CD14-positive monocyte (primary cell): Measurements from ENCODE around the gene NPR3. TPM values are rescaled to one million over a fixed set of nuclear protein-coding genes. Genes with fewer than 3 reads are reported as not detected.

Source experiments
- DNase-seq, 3 donors: peaks; one replicate each; pipeline ENCODE4 v3.0.0-alpha.2; 2011 to 2022
- H2AFZ ChIP-seq: 2 replicates; pipeline ENCODE4 v1.6.0; 2012; ENCODE audit warnings: mild to moderate bottlenecking, low read depth, low read length, inconsistent platforms; ENCODE audit not compliant: insufficient read depth, poor library complexity, severe bottlenecking
- H3K27ac ChIP-seq, 2 donors: 1 replicate in 1 of 2; 2 replicates in 1 of 2; pipeline ENCODE4 v1.5.1; 2012 to 2013; ENCODE audit warnings: low read length in 2 of 2, control low read depth in 1 of 2, inconsistent platforms in 1 of 2, low read depth in 1 of 2, mild to moderate bottlenecking in 1 of 2
- H3K27me3 ChIP-seq, 2 donors: one replicate each; pipeline versions ENCODE4 v1.6.0 to v1.6.1; 2011 to 2013; ENCODE audit warnings: low read length in 2 of 2; ENCODE audit not compliant: control insufficient read depth in 2 of 2, insufficient read depth in 2 of 2
- H3K36me3 ChIP-seq, 2 donors: replicated peaks in 1 of 2; 1 replicate in 1 of 2; 2 replicates in 1 of 2; pipeline versions ENCODE4 v1.5.1 to v1.6.1; 2012 to 2013; ENCODE audit warnings: low read length in 2 of 2, control low read depth in 1 of 2, inconsistent platforms in 1 of 2, mild to moderate bottlenecking in 1 of 2; ENCODE audit not compliant: insufficient read depth in 2 of 2, control insufficient read depth in 1 of 2
- H3K4me1 ChIP-seq, 2 donors: 1 replicate in 1 of 2; 2 replicates in 1 of 2; pipeline versions ENCODE4 v1.5.1 to v1.6.1; 2012 to 2013; ENCODE audit warnings: low read length in 2 of 2, control low read depth in 1 of 2, inconsistent platforms in 1 of 2, mild to moderate bottlenecking in 1 of 2, moderate library complexity in 1 of 2; ENCODE audit not compliant: insufficient read depth in 2 of 2, control insufficient read depth in 1 of 2
- H3K4me2 ChIP-seq: replicated peaks from 2 replicates; pipeline ENCODE3; 2012; ENCODE audit warnings: low read length, moderate library complexity, mild to moderate bottlenecking; ENCODE audit not compliant: poor library complexity, severe bottlenecking; ENCODE audit errors: extremely low read depth
- H3K4me3 ChIP-seq, 3 experiments: fragments of 200-600 bp in 1 of 3; sonication (generic) in 1 of 3; replicated peaks in 1 of 3; 1 replicate in 2 of 3; 2 replicates in 1 of 3; pipeline ENCODE4 v1.5.1; 2011 to 2013; ENCODE audit warnings: low read length in 3 of 3, mild to moderate bottlenecking in 3 of 3, control low read depth in 2 of 3, low read depth in 2 of 3, inconsistent platforms in 1 of 3, moderate library complexity in 1 of 3
- H3K79me2 ChIP-seq: 2 replicates; pipeline ENCODE4 v1.6.0; 2012; ENCODE audit warnings: mild to moderate bottlenecking, control low read depth, inconsistent platforms, low read length, moderate library complexity; ENCODE audit not compliant: insufficient read depth
- H3K9ac ChIP-seq: 2 replicates; pipeline ENCODE4 v1.6.0; 2017; ENCODE audit warnings: low read length, mild to moderate bottlenecking; ENCODE audit not compliant: insufficient read depth, poor library complexity, severe bottlenecking
- H3K9me3 ChIP-seq, 2 donors: replicated peaks in 1 of 2; 1 replicate in 1 of 2; 2 replicates in 1 of 2; pipeline versions ENCODE4 v1.5.1 to v1.6.1; 2012 to 2013; ENCODE audit warnings: low read length in 2 of 2, control low read depth in 1 of 2; ENCODE audit not compliant: control insufficient read depth in 1 of 2, insufficient read depth in 1 of 2
- H4K20me1 ChIP-seq: 2 replicates; pipeline ENCODE4 v1.6.0; 2012; ENCODE audit warnings: mild to moderate bottlenecking, low read length, control low read depth, moderate library complexity; ENCODE audit not compliant: insufficient read depth
- H3K27ac Mint-ChIP-seq, 7 donors: one replicate each; pipeline ENCODE4 v1.8.0; 2020; ENCODE audit warnings: mild to moderate bottlenecking in 7 of 7, mixed read lengths in 7 of 7, moderate library complexity in 6 of 7, inconsistent platforms in 2 of 7
- H3K27me3 Mint-ChIP-seq, 3 donors: one replicate each; pipeline ENCODE4 v1.8.0; 2021 to 2022; ENCODE audit warnings: low read depth in 3 of 3, mild to moderate bottlenecking in 3 of 3, mixed read lengths in 3 of 3, moderate library complexity in 3 of 3, inconsistent platforms in 1 of 3
- H3K36me3 Mint-ChIP-seq, 2 donors: one replicate each; pipeline ENCODE4 v1.8.0; 2020; ENCODE audit warnings: mixed read lengths in 2 of 2, inconsistent platforms in 1 of 2, mild to moderate bottlenecking in 1 of 2
- H3K4me1 Mint-ChIP-seq: one replicate; pipeline ENCODE4 v1.8.0; 2020; ENCODE audit warnings: mild to moderate bottlenecking, mixed read lengths
- H3K4me3 Mint-ChIP-seq, 2 donors: one replicate each; pipeline ENCODE4 v1.8.0; 2020; ENCODE audit warnings: mild to moderate bottlenecking in 2 of 2, mixed read lengths in 2 of 2, moderate library complexity in 1 of 2
- H3K9me3 Mint-ChIP-seq, 7 donors: one replicate each; pipeline ENCODE4 v1.8.0; 2020 to 2022; ENCODE audit warnings: mixed read lengths in 7 of 7, mild to moderate bottlenecking in 6 of 7, moderate library complexity in 6 of 7, inconsistent platforms in 2 of 7
- WGBS: methylation state at CpG from one replicate; pipeline ENCODE4 v1.1.5; 2013; ENCODE audit warnings: missing lambda C conversion rate; ENCODE audit not compliant: insufficient coverage; 5-methylcytosine and 5-hydroxymethylcytosine counted together
- intact Hi-C, 2 donors: fragments of 100-400 bp; cut with micrococcal nuclease; formaldehyde crosslinking; loops; one replicate each; pipeline versions ENCODE4 v1.15.0 to v1.15.1; 2023
- polyA plus RNA-seq, 3 donors: library from polyadenylated mRNA; depleted of rRNA in 1 of 3; unstranded in 2 of 3; stranded (reverse) in 1 of 3; fragments of 300-500 nt in 2 of 3; fragments of >200 nt in 1 of 3; fragmentation: Illumina TruSeq in 2 of 3; gene quantifications; 1 replicate in 2 of 3; 2 replicates in 1 of 3; pipeline ENCODE4 v1.2.3, GENCODE V29; 2012 to 2021
- TF ChIP-seq, protein P1 (sequence below): fragments of 200-600 bp; IDR thresholded peaks from one replicate; pipeline ENCODE4 v1.8.0; 2022; ENCODE audit warnings: antibody characterized with exemption, mild to moderate bottlenecking

The NPR3 gene
- polyA plus RNA-seq, 3 donors: not detected

DNA sequence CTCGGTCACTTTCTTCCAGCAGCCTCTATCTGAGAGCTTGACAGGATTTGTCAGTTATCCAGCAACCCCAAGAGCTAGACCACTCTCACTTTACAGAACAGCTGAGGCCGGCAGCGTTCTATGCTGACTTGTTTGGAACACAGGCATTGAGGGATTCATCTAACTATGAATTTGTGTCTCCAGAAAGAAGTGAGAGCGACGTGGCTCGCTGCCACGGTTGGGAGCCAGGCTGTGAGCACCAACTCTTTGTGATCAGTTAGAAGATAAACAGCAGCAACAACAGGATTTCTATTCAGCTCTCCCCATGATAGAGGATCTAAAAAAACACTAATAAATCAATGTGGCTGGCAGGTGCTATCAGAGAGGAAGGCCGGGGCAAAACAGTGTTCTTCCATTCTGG, 58.6 kb downstream of the NPR3 start:
- Mint-ChIP-seq H3K36me3 (no peaks in the 10 kb centered on the region), H3K27ac (no peak overlapping the region), H3K9me3 (peaks cover 0 to 2% (median 0%) of the 10 kb centered on the region in 7 donors), H3K4me3 (no peak overlapping the region), H3K27me3 (peaks cover 0 to 9% (median 0%) of the 10 kb centered on the region in 3 donors), H3K4me1 (peaks cover 6% of the 10 kb centered on the region)
- TF ChIP-seq, protein P1, sequence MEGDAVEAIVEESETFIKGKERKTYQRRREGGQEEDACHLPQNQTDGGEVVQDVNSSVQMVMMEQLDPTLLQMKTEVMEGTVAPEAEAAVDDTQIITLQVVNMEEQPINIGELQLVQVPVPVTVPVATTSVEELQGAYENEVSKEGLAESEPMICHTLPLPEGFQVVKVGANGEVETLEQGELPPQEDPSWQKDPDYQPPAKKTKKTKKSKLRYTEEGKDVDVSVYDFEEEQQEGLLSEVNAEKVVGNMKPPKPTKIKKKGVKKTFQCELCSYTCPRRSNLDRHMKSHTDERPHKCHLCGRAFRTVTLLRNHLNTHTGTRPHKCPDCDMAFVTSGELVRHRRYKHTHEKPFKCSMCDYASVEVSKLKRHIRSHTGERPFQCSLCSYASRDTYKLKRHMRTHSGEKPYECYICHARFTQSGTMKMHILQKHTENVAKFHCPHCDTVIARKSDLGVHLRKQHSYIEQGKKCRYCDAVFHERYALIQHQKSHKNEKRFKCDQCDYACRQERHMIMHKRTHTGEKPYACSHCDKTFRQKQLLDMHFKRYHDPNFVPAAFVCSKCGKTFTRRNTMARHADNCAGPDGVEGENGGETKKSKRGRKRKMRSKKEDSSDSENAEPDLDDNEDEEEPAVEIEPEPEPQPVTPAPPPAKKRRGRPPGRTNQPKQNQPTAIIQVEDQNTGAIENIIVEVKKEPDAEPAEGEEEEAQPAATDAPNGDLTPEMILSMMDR: no peak
- H3K9me3 ChIP-seq: no peaks in the 10 kb centered on the region
- H3K4me2 ChIP-seq: no peak overlapping the region
- no peak overlapping the region for H3K4me3 ChIP-seq
- no peaks in the 10 kb centered on the region for H3K27me3 ChIP-seq
- no peaks in the 10 kb centered on the region for H3K36me3 ChIP-seq
- DNase-seq: no peak
- 100% methylated on average over 2 of the region's 8 CpGs for WGBS
- intact Hi-C loops: no loop called here
- no peaks in the 10 kb centered on the region for H4K20me1 ChIP-seq
- H2AFZ ChIP-seq: no peak overlapping the region
- no peaks in the 10 kb centered on the region for H3K79me2 ChIP-seq
- H3K4me1 ChIP-seq: no peaks in the 10 kb centered on the region
- H3K27ac ChIP-seq: no peak overlapping the region
- no peak overlapping the region for H3K9ac ChIP-seq

DNA sequence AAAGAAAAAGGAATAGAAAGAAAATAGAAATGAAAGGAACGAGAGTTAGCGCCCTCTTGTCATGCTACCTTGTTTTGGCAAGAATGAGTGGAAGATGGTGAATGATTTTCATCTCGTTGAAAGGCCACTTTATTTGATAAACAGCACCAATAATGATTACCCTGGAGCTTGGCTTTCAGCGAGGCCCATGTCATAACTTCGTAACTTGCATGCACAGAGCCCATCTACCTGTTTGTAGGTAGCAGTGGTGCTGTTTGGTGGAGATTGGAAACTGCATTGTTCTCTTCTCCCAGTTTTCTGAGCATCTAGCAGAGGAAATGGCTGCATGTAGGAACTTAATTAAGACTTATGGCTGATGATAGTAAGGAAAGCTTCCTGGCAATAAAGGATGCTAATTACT, 59.3 kb downstream of the NPR3 start:
- no peak overlapping the region for H3K27ac ChIP-seq
- H3K9me3 ChIP-seq: no peaks in the 10 kb centered on the region
- 100% methylated on average over 2 of the region's 5 CpGs for WGBS
- no peaks in the 10 kb centered on the region for H3K36me3 ChIP-seq
- no peak overlapping the region for H2AFZ ChIP-seq
- no peaks in the 10 kb centered on the region for H4K20me1 ChIP-seq
- Mint-ChIP-seq H3K27me3 (peaks cover 0 to 9% (median 0%) of the 10 kb centered on the region in 3 donors), H3K27ac (no peak overlapping the region), H3K9me3 (peaks cover 0 to 2% (median 0%) of the 10 kb centered on the region in 7 donors), H3K4me1 (peaks cover 6% of the 10 kb centered on the region), H3K36me3 (no peaks in the 10 kb centered on the region), H3K4me3 (no peak overlapping the region)
- H3K9ac ChIP-seq: no peak overlapping the region
- intact Hi-C loops: no loop called here
- TF ChIP-seq, protein P1: no peak
- no peak overlapping the region for H3K4me2 ChIP-seq
- H3K4me1 ChIP-seq: no peaks in the 10 kb centered on the region
- H3K27me3 ChIP-seq: no peaks in the 10 kb centered on the region
- DNase-seq: no peak
- H3K4me3 ChIP-seq: no peak overlapping the region
- H3K79me2 ChIP-seq: no peaks in the 10 kb centered on the region
